ENCODE measurements around the gene VAMP2.

DNA sequence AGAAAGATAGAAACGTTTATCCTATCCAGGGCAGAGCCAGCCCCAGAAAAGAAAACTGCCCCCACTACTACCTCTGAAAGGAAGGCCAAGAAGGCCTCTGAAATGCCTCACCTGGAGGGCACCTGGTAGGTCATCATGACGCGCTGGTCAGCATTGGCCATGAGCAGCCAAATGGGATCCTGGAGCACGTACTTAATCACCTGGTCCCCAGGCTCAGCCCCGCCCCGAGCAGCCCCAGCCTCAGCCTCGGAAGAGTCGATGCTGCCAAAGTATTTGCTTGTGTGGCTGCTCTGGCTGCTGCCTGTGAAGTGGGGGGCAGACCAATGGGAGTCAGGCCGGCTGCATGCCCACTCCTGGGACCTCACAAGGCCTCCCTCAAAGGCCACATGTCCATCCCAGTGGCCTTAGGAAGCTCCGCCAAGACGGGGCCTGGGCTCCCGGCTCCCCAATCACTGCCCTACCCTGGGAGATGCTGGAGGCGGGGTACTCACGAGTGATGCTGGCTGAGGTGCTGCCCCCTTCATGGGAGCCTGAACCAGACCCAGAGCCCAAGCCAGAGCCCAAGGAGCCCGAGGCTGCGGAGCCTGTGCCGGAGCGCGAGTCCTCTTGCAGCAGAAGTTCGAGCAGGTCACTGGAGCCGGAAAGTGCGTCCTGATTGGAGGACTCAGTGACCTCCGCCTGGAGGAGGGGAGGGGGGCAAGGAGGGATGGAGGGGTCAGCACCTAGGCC, 20.4 kb downstream of the VAMP2 start:
- TF ChIP-seq CTCF (IDR thresholded peaks at IDR 0.05; ENCODE audit: low read length): no peak
- TF ChIP-seq EZH2 (IDR thresholded peaks at IDR 0.05; ENCODE audit: borderline replicate concordance, low read length): no peak
